Measurements from ENCODE around the gene FCRL5.

DNA sequence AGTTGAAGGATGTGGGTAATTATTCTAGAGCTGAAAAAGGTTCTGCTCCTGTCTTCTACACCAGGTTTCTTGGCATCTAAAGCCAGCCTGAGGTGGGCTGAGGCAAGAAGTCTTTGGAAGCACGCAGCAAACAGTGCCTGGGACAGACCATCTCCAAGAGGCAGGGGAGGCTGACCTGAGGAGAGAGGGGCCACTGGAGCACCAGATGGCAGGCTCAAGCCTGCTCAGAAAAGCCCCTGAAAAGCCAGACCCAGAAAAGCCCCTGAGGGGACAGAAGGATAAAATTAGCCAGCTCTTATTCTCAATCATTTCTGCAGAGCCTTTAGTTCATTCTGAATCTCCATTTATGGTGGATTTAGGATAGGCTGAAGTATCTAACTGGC is 28.5 kb upstream of the FCRL5 start:
- TF ChIP-seq, protein P1, sequence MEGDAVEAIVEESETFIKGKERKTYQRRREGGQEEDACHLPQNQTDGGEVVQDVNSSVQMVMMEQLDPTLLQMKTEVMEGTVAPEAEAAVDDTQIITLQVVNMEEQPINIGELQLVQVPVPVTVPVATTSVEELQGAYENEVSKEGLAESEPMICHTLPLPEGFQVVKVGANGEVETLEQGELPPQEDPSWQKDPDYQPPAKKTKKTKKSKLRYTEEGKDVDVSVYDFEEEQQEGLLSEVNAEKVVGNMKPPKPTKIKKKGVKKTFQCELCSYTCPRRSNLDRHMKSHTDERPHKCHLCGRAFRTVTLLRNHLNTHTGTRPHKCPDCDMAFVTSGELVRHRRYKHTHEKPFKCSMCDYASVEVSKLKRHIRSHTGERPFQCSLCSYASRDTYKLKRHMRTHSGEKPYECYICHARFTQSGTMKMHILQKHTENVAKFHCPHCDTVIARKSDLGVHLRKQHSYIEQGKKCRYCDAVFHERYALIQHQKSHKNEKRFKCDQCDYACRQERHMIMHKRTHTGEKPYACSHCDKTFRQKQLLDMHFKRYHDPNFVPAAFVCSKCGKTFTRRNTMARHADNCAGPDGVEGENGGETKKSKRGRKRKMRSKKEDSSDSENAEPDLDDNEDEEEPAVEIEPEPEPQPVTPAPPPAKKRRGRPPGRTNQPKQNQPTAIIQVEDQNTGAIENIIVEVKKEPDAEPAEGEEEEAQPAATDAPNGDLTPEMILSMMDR (IDR thresholded peaks at IDR 0.05), result no peak
- no peak for TF ChIP-seq POLR2A (IDR thresholded peaks at IDR 0.05)
